Stimulated activated CD4-positive, alpha-beta T cell treated with anti-CD3 and anti-CD28 coated beads, Interleukin-12 subunit alpha, Interleukin-12 subunit beta, amount 100 ng/mL, for 48 hours (primary cell): ENCODE measurements around the gene AOX1.
"Not testable (repeated sequence)": the region's sequence is repeated elsewhere in the genome, so short reads cannot be mapped to it uniquely, and the experiment has no call there.

Experiments
- DNase-seq, 3 donors: peaks; one replicate each; pipeline ENCODE4 v3.0.0-alpha.2; 2020; ENCODE audit warnings: low read depth in 2 of 3, low spot score in 1 of 3

AOX1 gene

DNA sequence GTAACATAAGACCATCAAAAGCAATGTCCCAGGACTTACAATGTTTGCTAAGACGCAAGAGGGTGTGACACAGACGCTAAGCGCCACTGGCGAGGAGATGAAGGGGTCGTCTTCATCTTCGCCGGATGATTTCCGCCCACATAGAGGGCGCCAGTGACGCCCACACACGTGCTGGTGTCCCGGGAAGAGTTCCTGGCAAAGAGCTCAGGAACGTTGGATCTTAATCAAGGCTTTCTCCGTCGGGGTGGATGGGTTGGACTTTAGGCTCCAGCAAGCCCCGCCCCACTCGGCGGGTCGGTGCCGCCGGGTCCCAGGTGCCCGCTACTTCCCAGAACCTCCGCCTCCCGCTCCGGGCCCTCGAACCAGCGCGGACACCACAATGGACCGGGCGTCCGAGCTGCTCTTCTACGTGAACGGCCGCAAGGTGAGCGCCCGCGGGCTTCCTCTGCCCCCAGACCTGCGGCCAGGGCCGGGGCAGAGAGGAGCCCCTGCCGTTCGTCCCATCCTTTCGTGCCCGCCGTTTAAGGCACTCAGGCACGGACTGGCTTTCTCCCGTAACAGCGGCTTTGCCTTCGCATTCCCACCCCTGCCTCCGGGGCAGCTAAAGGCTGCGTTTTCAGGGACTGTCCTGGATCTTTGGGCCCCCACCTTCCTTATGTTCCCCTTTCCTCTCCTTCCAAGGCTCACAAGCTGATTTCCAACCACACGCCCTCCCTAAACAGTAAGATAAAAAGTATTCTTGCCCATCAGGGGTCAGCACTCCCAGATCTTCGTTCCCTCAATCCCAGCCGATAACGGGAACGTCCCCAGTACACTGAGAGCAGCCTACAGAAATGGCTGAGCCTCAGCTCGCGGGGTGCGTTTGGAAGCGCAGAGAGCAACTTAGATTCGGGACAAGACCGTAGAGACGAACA, at the start of gene AOX1:
AOX1 (plus strand) TSS at position 285 of the 914 bp plus-strand sequence; CDS start at position 380, 95 bp downstream.
- peak in 1 of 3 donors; percentile 4 for DNase-seq

GRCh38 chr2:200538139-200538538, 47.7 kb upstream of the AOX1 start:
- DNase-seq = no peak

- no peak for DNase-seq
These were observed 45.0 kb upstream of the AOX1 start for GRCh38 chr2:200540793-200541192.

- not testable (repeated sequence) for DNase-seq
These were observed 19.2 kb upstream of the AOX1 start for GRCh38 chr2:200566596-200566995.

- no peak for DNase-seq
These were observed 17.9 kb upstream of the AOX1 start for GRCh38 chr2:200567932-200568331.

- DNase-seq = no peak
These were observed 9.9 kb upstream of the AOX1 start for GRCh38 chr2:200575957-200576356.

DNA sequence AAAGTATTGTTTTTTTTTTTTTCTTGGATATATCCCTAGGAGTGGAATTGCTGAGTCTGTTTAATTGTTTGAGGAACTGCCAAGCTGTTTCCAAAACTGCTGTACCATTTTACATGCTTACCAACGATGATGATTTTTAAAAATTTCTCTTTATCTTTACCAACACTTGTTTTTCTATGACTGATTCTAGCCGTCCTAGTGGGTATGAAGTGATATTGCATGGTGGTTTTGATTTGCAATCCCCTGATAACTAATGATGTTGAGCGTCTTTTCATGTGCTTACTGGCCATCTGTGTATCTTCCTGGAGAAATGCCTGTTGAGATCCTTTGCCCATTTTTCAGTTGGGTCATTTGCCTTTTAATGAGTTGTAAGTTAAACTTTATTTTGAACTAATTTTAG, 8.8 kb upstream of the AOX1 start:
- DNase-seq = no peak

- DNase-seq = peak in 1 of 3 donors; percentile 11
These were observed 7.0 kb upstream of the AOX1 start for GRCh38 chr2:200578778-200579177.

- DNase-seq = no peak
These were observed 1.2 kb upstream of the AOX1 start for GRCh38 chr2:200584639-200585038.

DNA sequence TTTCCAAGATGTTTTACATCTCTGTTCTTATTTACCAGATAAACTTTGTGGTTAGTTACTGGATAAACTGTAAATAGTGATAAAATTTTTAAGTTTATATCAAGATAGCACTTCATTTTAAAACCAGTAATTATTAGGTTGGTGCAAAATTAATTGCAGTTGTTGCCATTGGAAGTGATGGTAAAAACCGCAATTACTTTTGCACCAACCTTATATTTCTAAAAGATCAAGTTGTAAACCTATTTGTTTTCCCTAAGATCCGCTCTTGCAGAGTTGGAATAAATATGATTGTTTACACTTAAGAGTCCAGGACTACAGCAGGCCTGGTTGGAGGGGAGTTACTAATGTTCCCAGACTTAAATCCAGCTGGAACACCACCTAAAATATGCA, 479 bp upstream of the AOX1 start:
- DNase-seq = no peak

DNA sequence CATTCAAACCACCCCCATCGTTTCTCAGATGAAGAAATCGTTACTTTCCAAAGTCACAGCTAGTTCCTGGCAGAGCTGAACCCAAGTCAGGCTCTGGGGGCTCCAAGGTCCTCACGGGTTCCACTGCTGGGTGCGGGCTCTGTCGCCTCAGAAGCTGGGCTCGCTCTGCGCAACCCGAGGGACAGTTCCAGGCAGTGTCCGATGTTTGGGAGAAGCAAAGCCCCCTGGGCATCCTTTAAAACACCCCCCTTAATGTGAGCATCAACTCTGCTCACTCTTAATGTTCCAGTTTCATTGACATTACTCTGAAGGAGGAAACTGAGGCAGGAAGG, 796 bp downstream of the AOX1 start:
- no peak for DNase-seq

GRCh38 chr2:200587007-200587616, 1.3 kb downstream of the AOX1 start:
- DNase-seq = no peak

- no peak for DNase-seq
These were observed 2.4 kb downstream of the AOX1 start for GRCh38 chr2:200588076-200588678.

DNA sequence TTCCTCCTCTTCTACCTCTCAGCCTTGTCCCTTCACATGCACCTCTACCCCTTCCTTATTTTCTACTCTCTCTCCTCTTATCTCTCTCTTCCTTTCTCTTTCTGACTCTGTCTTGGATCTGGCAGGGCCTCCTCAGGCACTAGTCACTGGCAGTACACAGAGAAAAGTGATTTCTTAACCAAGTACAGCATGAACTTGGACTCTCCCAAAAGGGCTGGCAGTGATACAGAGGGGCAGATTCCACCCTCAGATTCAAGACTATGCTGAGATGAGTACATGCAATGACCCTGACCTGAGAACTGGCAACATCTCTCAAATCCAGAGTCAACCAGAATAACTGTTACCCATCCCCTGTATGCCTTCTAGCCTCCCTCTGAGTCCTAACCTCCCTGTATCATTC, 4.3 kb downstream of the AOX1 start:
- no peak for DNase-seq

- no peak for DNase-seq
These were observed 5.5 kb downstream of the AOX1 start for GRCh38 chr2:200591308-200591707.

DNA sequence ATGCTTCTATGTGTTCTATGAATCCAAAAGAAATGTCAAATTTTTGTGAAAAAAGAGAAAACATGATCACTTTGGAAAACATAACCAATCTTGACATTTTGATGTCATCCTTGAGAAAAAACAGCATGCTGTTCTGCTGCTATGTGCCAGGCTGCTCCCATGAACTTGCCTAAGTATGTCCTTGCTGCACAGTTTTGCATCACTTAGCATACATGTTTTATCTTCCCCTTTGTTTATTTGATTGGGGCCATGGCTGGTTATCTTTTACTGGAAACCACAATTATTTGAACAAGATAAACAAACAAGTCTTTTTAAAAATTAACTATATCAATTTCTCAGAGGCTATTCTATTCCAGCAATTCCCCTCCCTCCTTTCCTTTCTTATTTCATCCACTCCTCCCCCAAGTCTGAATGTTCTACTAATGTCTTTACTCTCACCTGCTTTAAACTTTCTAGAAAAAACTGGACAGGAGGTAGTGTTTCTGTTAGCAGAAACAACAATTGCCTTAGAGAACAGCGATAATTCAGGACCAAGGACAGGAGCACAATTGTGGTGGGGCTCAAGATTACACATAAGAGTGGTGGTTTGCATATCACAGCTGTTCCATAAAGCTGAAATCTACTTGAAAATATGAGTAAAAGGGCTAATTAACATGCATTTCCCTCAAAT, 6.7 kb downstream of the AOX1 start:
- DNase-seq = no peak

DNA sequence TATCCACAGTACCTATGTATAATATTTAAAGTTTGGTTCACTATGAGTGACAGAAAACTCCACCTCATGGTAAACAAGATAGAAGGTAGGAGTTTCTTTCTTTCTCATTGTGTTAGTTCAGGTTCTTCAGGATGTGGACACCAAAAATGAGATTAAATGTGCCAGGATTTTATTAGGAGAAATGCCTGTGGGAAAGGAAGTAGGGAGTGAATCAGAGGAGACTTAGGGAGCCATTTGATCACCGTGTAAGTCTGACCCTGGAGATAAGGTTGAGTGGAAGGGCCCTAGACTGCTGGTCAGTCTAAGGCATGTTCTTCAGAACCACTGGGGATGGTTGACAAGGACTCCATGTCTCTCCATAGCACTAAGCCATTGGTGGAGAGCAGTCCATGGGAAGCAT, 8.1 kb downstream of the AOX1 start:
- no peak for DNase-seq

GRCh38 chr2:200595913-200596312, 10.1 kb downstream of the AOX1 start:
- no peak for DNase-seq

DNA sequence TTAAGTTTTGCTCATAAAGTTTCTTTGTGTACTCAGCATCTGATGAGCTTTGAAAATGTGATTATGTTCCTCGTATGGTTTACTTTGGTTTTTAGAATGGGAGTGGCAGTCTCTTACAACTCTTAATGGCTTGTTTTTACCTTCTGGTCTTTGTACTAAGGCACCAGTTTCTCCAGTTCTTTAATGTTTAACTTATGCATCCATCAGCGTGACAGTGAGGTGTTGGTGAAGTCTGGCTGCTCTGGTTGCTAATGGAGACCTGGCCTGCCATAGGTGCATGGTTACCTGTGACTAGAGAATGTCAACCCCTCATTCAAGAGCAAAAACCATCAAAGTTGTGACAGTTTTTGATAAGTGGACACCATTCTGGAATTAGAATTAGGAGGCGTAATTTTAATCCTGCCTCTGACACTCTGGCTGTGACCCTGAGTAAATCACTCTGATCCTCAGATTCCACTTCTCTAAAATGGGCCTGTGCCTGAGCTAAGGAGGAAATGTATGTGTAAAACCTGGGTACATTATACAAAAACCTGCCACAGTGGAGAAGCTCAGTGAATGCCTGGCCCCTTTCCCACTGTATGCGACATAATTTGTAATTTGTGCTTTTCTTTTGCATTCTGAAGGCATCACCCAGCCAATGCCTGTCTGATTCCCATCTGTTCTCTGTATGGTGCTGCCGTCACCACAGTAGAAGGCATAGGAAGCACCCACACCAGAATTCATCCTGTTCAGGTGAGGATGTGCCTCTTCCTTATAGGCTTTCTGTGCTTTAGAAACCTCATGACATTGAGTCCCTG, 11.2 kb downstream of the AOX1 start:
- no peak for DNase-seq

DNA sequence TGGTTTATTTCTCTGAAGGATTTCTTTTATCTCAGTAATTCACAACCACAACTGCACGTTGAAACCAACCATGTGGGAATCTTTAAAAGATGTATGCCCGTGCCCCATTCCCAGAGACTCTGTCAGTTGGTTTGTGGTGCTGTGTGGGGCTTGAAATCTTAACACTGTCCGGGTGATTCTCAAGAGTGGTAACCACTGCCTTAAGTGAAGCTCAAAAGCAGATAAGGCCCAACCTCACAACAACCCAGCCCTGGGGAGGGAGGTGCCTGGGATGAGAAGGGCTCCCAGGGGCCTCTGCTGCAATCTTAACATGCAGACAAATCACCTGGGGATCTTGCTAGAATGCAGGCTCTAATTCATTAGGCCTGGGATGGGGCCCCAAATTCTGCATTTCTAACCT, 13.4 kb downstream of the AOX1 start:
- DNase-seq = no peak
